EH (cell line): ENCODE results near the gene KRT71.

ENCODE experiments used
- DNase-seq: peaks from one replicate; pipeline ENCODE4 v3.0.0-alpha.2; 2015; ENCODE audit warnings: low read depth

KRT71 gene

DNA sequence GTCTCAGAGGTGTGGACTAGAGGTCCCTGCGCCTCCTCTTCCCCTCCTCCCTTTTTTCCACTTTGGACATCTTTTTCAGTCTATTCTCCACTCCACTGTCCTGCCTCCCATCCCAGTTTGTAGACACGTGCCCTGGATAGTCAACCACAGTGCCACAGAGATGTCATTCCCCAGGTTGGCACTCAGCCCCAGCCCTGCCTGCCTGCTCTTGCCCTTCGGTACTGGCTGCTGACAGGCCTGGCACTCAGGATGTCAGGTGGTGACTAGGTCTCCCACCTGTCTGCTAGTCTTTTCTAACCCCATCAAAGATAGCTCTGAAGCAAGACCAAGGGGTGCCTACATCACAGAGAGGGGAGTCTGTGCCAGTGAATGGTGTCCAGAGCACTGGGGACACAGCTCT is 15.8 kb downstream of the KRT71 start:
- DNase-seq, result no peak

DNA sequence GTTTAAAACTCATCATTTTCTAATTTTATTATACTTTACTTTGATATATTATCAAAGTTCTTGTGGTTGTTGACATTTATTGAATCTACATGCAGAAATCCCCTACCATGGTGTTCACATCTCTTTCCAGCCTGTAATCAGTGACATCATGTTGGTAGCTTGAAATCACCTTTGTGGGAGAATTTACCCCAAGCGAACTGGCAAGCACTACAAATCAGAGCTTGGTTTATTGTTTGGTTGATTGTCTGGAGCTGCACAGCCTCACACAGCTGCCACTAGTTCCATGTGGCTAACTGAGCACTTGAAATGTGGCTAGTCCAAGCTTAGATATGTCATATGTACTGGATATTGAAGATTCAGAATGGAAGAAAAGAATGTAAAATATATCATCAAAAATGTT is 17.4 kb downstream of the KRT71 start:
- no peak for DNase-seq

DNA sequence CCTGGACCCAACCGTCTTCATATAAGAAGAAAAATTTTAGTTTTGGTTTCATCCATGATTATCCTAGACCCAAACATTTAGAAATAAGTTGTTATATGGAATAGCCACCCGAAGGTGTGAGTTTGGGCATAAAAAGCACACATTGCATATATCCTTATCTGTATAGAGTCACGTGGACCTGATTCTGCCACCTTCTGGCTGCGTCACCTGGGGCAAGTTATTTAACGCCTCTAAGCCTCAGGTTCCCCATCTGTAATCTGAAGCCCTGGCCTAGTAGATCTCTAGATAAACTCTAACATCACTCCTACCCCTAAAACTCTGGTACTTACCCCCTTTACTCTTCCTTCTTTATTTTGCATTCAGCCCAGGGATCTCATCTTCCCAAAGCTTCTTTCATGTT is 18.5 kb downstream of the KRT71 start:
- no peak for DNase-seq

DNA sequence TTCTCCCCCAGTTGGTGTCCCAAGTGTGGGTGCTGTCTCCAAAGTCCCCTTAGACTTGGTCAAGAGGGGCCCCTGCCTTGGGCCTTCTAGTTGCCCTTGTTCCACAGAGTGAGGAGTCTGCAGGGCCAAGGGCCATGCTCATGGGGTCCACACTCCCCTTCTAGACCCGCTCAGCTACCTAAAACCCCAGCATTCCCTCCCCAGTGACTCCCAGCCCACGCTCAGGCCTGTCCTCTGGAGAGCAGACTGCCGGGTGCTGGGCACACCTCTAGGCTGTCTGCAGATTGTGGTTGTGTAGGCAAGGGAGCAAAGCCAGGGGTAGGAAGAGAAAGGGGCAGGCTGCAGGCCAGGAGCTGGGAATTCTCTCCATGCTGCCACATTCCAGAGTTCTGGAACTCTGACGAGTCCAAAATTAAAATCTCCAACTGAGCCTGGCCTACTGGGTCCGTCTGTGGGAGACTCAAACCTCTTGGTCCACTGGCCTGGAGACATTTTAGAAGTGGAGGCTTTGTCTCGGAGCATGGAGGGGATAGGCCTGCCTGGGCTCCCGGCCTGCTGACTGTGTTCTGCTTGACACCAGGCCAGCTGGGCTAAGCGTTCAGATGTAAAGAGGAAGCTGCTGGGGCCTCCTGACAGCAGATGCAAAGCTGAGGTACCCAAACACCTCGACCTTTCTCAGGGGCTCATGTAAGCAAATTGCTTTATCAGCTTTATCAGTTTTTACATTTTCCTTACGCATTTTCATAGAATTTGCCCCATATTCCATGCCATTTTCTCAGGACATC is 19.1 kb downstream of the KRT71 start:
- DNase-seq, result no peak

DNA sequence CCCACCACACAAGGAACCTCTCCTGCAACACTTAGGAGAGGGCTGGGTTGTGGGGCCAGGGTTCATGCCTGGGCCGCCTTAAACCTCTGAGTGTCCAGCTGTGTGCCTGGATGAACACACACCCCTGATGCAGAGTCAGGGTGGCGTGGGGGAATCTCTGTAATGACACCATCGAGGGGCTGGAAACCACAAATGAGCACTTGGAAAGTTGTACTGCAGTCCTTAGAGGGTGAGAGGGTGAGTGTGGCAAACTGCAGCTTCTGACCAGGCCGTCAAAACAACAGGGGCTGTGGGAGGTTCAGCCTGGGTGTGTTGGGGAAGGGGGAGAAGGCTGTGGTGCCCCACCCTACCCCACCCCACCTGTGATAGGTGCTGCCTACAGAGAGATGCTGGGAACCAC is 20.3 kb downstream of the KRT71 start:
- no peak for DNase-seq

DNA sequence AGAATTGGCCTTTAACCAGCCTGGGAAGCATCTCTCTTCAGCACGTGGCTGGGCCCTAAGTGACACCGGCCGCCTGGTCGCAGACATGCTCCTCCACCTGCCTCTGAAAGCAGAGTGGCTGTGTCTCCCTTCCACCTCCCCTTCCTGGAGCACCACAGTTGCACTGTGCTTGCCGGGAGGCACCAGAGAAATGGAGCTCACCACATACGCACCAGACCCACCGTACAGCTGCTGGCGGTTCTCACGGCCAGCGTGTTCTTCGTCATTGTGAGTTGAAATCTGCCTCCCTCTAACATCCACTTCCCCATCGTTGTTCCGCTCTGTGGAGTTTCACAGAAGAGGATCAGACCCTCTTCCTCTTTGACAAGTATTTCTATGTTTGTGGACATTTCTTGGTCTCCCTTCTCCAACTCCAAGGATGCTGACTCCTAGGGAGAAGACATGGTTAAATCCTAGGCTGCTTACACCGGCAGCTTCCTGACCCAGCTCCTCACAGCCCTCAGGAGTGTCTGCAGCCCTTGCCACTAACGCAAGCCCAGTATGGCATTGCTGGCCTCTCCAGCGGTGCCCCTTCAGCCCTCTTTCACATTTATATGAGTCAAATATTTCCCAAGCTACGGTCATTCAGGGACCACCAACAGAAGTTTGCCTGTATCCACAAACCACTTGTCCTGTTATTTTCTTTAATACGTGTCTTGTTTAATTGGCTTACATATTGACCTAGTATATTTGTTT is 21.2 kb downstream of the KRT71 start:
- no peak for DNase-seq

DNA sequence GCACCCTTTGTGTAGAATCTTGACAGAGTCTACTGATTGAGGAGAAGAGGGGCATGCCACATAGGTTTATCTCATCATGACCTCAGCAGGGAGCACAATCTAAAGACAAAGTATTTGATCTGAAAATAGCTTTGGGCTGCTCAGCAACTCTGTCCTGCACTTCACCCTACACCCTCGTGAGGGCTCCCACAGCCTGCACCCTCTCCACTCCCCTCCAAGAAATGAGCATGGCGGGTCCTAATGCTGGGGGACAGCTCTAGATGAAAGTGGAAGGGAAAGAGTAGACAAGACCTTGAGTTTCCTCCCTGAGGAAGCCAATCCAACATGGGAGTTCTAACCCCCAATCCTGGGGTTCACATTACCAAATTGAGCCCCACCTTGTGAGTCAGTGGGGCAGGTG is 22.0 kb downstream of the KRT71 start:
- no peak for DNase-seq

DNA sequence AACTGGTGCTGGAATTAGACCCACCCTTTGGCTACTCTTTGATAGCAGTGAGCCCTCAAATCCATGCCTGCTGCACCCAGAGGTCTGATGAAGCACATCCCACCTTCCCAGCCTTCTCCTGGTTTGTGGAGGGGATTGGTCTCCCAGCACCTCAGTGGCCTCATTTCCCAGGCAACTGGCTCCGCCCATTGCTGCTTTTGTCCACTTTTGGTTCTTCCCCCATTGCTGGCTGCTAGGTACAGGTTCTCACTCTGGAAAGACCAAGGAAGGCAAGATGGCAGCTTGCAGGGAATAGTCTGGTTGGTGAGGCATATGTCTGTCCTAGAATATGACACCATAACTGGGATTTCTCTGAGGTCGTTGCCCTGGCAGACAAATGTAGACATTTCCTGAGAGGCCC is 22.6 kb downstream of the KRT71 start:
- DNase-seq, result no peak

DNA sequence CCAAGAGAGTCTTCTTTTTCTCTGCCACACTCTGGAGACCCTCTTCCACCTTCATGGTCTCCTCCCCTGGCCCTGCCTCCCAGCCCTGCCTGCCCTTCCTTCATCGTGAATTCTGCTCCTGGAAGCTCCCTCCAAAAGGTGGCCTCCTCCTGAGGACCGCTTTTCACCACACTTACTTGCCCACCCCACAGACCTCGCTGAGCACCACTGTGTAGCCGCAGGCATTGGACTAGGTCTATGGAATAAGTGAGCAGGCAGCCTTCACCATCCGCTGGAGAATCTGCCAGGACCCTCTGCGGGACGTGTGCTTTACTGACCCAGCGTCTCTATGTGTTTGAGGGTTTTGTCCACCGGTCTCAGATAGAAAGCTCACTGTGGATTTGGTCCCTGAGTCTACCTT is 23.1 kb downstream of the KRT71 start:
- DNase-seq, result no peak

DNA sequence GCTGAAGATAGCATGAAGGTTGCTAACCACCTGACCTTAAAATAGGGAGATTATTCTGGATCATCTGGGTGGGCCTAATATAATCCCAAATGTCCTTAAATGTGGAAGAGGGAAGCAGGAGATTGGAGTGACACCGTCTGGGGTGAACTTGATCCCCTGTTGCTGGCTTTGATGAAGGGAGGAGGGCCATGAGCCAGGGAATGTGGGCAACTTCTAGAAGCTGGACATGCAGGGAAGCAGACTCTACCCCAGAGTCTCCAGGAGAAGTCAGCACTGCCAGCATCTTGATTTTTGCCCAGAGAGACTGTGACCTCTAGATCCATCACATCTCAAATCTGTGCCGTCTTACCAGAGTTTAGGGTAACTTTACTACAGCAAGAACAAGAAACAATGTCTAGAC is 23.5 kb downstream of the KRT71 start:
- DNase-seq, result no peak

DNA sequence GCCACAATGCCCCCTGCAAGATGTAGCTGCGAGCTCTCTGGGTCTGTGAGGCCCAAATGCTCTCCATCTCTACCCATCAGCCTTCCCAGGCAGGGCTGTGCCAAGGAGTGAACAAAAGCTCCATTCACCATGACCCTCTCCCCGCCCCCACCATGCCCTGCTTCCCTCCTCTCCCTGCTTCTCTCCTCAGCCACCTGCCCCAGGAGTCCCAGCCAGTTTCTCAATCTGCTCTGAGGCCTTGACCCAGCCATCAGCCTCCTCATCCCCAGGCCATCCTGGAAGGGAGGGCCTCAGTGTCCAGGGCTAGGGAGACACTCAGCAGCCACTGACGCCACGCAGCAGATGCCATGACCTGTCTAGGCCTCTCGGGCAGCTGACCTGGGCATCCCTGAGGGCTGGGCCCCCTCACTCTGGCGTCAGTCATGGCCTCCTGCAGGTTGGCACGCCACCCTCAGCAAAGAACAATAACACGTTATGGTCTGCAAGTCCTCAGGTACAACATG is 24.3 kb downstream of the KRT71 start:
- DNase-seq, result no peak

DNA sequence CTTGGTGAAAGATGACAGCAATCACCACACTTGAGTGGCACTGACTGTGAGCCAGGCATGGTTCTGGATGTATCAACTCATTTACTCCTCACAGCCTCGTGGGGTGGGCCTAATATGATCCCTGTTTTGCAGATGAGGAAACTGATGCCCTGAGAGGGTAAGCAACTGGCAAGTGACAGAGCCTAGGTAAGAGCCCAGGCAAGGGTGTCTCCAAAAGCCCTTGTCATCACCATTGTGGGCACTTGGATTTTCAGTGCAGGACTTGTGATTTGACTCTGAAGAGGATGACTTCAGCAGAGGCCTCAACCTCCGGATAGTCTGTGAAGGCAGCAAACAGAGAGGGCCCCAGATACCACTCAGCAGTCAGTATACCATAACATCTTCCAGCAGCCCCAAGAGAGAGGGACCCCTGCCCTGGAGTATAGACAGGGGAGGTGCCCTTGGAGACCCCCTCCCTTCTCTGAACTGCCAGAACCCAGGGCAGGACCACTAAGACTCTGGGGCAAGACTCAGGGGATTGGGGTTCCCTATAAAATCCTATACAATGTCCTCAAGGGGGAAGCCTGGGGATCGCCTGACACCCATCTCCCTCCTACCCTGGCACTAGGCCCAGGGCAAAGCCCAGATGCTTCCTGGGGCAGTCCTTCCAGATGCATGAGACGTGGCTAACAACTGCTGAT is 25.7 kb downstream of the KRT71 start:
- no peak for DNase-seq

DNA sequence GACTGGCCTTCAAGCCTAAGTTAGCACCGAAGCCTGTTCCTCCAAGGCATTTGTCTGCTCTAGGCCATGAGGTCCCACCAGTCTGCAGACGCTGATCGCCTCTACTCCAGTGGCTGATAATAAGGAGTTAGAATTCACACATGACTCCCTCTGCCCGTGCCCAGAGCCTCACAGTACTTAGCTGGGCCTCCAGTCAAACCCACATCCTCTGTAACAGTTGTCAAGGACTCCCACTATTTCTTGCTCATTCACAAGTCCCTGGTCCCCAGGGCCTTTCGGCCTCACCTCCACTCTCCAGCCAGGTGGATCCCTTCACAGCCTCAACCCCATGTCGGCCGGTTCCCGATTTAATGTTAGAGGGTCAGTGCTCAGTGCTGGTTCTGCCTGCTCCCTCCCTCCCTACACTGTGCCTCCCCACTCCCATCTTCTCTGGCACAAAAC is 26.4 kb downstream of the KRT71 start:
- DNase-seq, result no peak

DNA sequence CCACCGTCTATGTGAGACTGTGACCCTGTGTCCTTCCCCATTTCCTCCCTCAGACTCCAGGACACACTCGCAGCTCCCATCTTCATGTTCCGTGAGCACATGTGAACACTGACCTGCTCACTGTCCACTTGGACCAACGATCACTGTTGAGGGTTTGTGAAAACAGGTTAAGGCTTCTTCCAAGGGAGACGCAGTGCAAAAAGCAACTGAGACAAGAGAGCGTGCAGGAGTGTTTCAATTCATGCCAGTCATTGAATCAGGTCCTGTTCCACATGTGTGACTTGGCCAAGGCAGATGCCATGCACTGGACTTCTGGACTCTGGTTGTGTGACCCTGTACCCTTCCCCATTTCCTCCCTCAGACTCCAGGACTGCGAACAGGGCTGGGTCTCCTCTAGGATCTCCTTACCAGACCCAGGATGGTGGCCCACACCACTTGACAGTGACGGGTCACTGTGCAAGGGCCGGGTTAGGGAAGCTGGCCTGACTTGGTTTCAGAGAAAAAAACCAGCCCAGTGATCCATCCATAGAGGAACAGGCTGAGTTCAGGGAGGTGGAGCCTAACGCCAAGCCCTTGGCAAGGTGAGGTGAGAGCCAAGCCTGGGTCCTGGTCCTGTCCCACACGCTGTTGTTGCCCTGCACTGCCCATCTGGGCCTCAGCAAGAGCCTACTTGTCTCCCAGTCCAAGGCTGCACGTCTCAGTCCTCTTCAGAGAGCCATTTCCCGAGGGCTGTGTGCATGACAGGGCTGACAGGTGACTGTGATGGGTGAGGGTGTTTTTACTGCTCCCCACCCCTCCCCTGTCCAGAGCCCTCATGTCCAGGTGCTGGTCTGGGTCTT is 27.1 kb downstream of the KRT71 start:
- no peak for DNase-seq

DNA sequence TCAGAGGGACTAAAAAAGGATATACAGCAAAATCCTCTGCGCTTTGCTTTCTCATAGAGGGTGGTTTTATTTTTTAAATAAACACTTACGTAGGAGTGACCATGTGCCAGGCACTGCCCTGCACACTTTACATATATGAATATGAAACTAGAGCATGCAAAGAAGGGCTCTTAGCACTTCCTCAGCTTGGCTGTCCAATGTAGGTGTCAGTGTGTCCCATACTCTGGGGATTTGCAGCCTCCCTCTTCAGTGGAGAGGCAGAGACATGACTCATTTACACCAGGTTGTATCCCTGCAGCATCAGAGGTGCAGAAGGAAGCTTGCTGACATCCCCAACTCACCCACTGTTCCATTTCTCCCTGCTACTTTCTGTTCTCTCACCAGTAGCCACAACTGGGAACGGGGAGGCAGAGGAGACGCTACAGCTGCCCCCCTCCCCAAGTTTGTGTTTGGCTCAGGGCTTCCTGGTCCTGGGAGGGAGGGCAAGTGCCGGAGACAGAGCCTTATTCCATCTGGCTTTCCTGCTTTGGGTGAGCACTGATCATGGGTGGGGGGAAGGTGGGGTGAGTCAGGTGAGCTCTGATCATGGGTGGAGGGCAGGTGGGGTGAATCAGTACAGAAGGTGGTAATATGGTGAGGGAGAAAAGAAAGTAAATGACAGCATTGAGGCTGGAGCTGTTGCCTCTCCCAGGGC is 27.9 kb downstream of the KRT71 start:
- no peak for DNase-seq

DNA sequence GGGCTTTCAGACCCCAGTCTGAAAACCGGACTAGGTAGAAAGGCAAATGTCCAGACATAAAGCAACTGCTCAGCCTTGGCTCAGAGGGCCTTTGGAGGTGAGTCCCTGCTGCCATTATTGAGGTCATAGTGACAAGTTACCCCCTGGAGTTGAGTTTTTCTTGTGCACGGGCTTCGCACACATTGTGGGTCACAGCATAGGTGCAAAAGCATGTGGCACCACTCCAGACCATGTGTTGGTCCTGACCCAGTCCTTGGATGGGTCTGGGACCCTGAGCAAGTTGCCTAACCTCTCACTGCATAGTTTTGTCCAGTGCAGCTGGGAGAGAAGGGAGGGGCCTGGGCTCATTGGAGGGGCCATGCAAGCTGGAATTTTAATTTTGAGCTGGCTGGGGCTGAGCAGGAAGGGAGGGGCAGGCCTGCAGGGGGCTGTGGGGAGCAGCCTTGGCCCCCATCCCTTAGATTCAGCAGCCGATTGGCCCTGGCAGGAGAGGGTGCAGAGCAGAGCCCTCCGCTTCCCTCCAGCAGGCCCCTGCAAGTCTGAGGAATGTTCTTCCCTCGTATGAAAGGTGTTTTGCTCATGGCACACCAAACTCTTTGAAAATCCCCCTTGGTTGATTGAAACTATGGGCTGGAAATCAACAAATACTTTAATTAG is 28.6 kb downstream of the KRT71 start:
- DNase-seq, result no peak

DNA sequence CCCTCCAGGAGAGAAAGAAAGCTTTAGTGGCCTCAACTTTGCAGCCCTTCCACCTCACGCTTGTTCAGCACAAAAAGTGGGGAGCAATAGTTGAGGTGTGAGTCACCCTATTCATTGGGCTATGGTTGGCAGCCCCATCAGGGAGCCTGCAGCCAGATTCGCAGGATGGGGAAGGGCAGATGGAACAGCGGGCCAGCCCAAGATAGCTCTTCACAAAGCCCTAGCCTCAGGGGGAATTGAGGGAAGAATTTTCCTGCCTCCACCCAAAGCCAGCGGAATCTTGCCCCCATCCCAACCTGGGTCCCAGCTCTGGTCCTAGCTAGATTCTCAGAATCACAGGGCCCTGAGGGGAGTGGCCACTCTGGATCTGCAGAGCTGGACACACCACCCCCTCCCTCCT is 29.1 kb downstream of the KRT71 start:
- peak; percentile 5 for DNase-seq

DNA sequence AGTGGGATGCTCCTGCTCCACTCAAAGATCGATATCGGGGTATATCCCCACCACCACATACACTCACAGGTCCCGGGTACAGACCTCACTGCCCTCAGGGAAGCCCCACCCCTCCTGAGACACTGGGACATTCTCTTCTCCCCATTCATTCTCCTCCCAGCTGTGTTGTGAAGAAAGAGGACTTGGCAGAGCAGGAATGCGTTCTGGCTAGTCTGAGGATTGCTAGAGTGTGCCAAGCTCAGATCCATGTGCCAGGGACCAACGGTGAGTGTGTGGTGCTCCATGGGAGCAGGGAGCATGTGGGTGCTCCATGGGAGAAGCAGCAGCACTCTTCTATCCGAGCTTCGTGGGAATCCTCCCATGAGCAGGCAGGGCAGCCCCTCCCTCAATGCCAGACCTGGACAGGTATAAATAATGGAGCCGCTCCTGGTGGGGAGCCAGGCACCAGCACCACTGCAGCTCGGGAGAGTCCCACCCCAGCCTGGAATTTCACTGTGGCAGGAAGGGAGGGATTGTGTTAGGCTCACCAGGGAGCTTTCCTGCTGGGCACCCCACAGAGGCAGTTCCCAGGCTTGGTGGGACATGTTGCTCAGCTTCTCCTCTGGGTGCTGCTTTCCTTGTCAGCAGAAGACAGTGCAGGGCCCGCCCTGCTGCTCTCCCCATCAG is 30.5 kb downstream of the KRT71 start:
- DNase-seq, result peak; percentile 72

DNA sequence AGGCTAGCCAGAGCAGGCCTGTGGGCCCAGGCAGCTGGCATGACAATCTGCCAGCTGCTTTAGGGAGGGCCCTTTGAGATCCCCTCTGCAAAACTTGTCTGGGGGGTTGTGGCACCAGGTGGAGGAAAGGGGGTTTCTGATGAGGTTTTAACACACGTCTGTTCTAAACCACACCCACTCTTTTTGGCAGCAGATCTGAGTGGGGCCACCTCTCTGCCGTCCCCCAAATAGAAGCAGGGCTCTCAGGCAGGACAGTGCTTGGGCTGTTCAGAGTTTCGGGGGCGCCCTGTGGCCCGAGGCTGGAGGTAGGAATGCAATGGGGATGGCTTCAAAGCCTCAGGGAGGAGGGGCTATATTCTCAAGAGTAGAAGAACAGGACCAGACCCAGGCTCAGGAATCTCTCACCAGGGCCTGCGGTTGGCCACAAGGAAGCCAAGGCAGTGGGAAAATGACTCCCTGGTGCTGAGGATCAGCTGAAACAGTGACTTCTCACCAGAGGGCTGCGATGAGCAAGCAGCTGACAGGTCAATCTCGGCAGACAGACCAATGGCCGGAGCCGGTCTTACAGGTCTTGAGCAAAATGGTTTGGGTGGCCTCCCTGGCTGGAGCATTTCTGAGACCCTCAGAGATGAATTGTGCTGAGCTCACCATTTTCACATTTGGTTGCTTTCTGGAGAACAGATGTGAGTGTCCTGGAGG is 31.2 kb downstream of the KRT71 start:
- DNase-seq, result peak; percentile 91

DNA sequence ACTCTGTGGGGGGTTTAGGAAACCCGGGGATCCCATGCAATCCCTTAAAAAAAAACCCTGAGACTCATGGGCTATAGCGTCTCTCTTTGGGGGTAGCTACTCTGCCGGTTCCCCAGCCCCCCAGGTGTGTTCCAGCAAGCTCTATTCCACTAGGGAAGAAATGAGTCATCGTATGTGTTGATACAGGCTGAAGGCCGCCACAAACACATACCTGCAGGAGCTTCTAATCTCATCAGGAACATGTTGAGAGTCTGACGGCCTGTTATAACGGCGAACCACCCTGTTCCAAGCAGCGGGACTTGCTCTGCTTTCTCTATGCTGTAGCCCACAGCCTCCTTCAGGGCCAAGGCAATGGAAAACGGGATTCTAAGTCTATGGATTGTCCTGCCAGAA is 31.8 kb downstream of the KRT71 start:
- peak; percentile 50 for DNase-seq
